Measurements from ENCODE around the gene PPP2R2D.
"Not testable (repeated sequence)": the region's sequence is repeated elsewhere in the genome, so short reads cannot be mapped to it uniquely, and the experiment has no call there.

GRCh38 chr10:131883621-131884393 lies 17.0 kb upstream of the PPP2R2D start:
- not testable (repeated sequence) for TF ChIP-seq EZH2 (IDR thresholded peaks at IDR 0.05; ENCODE audit: low read length); CTCF (optimal IDR thresholded peaks at IDR 0.05 in 1 of 3, IDR thresholded peaks at IDR 0.05 in 1 of 3, conservative IDR thresholded peaks at IDR 0.05 in 1 of 3; ENCODE audit: extremely low read depth in 1 of 3, insufficient read depth in 2 of 3, low read length in 3 of 3)

All from keratinocyte (primary cell).